T47D (cell line): ENCODE measurements around the gene ZDHHC14.

Source experiments
- DNase-seq, 2 experiments: peaks; one replicate each; pipeline versions ENCODE4 v3.0.0 to v3.0.0-alpha.2; 2011 to 2012; ENCODE audit warnings: low read depth in 1 of 2, low spot score in 1 of 2
- JUND ChIP-seq: IDR thresholded peaks from 2 replicates; pipeline ENCODE4 v1.6.1; 2012; ENCODE audit warnings: low read depth
- in situ Hi-C: cut with HindIII; loops from 2 replicates; pipeline ENCODE4 v1.10.0; 2016; ENCODE audit warnings: low sequenced_read_pairs, low pct_unique_long_range_greater_than_20kb

ZDHHC14 gene

GRCh38 chr6:157638779-157639178 is 257.8 kb downstream of the ZDHHC14 start:
- no peak for TF ChIP-seq JUND
- DNase-seq: no peak
- in situ Hi-C loops: no loop called here

- no peak for TF ChIP-seq JUND
- in situ Hi-C loops: no loop called here
- DNase-seq: no peak
These were observed 259.9 kb downstream of the ZDHHC14 start for GRCh38 chr6:157640746-157641451.

- in situ Hi-C loops: no loop called here
- no peak for TF ChIP-seq JUND
These were observed 260.8 kb downstream of the ZDHHC14 start for GRCh38 chr6:157641837-157642236.

GRCh38 chr6:157642736-157643135 is 261.7 kb downstream of the ZDHHC14 start:
- in situ Hi-C loops: no loop called here
- DNase-seq: no peak
- TF ChIP-seq JUND: no peak

More at GRCh38 chr6:157641837-157642236, 260.8 kb downstream of the ZDHHC14 start:
- no peak for DNase-seq

DNA sequence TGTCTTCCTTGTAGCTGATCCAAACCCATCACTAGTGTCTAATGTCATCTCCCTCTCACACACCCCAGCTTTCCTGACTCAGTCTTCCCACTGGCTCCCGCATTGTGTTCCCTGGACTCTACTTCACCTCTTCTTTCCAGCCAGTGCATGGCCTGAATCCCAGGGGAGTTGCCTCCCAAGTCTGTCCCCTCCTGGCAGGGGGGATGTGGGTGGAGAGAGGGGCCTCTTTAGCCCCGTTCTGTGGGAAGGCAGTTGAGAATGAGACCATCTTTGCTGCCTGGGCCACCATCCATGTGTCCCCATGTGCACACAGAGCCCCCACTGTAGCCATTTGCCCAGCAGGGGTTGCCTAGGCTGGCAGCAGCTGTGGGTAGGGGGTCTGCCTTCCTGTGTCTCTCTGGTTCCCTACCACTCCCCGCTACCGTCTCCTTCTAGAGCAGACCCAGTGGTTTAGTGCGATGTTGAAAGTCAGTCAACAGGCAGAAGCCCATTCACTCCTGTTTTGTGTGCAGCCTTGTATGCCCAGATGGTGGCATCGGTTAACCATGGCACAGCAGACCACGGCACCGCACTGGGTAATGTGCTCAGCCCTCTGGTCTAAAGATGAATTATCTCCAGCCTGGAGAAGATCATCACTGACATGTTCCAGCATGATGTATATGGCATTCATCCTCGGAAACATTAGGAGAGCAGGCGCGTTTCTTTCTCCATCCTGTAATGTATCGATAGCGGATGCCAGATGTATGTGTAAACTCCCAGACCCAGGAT is 263.2 kb downstream of the ZDHHC14 start:
- TF ChIP-seq JUND: no peak
- peak; percentile 51 to 59 for DNase-seq
- in situ Hi-C loops: no loop called here

DNA sequence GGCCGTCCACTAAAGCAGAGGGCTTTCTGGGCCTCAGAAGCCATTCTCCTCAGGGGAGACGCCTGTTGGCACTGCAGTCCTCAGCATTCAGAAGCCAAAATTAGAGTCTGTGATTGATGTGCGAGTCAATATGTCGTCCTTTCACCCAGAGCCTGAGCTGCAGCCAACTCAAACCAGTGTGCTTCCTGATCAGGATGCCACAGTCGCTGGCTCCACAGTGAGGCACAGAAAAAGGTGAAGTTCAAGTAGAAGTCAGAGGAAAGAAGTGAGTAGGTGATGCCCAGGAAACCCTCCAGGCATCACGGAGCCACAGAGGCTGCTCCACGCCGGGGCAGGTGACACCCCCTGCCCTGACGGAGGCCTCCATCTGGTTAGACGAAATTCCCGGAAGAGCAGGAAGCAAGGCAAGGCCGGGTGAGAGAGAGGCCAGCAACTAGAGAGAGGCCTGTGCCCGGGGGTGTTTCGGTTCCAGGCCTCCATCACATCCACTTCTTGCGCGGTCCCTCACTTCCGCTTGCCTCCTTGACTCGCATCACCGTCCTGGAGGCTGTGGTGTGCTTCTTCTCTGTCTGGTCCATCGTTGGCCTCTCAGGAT is 264.3 kb downstream of the ZDHHC14 start:
- in situ Hi-C loops: no loop called here
- no peak for TF ChIP-seq JUND
- DNase-seq: no peak

DNA sequence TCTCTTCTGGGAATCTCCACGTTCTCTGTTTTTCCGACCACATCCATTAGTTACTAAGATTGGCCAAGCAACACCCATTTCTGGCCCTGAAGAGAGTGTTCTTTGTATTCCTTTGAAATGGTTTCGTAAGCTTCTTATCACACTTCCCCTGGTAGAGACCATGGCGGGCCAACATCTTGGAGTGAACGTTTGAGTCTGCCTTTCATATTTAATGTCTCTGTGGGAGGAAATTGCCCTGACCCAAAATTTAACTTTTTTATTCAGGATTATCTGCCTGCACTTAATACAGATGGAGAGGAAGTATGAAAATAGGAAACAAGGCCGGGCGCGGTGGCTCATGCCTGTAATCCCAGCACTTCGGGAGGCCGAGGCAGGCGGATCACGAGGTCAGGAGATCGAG is 265.0 kb downstream of the ZDHHC14 start:
- no peak for TF ChIP-seq JUND
- in situ Hi-C loops: no loop called here
- no peak for DNase-seq

- no peak for TF ChIP-seq JUND
- no peak for DNase-seq
- in situ Hi-C loops: no loop called here
These were observed 266.4 kb downstream of the ZDHHC14 start for GRCh38 chr6:157647261-157647915.

DNA sequence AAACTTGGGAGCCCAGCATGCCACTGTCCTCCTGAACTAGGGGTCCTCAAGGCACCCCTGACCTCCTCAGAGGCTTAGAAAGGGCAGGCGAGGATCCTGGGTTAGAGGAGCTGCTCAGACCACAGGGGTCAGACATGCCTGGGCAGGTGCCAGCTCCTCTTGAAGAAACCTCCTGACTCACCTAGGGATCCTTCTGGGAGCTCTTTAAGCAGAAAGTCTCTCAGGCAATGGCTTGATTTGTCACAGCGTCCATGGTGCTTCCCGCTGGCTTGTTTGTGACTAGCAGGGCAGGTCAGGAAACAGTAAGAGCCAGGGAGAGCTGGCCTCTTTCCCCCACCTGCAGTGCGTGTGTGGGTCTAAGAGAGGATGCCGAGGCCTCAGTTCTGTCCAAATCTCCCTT is 267.6 kb downstream of the ZDHHC14 start:
- no peak for TF ChIP-seq JUND
- DNase-seq: no peak
- in situ Hi-C loops: no loop called here

DNA sequence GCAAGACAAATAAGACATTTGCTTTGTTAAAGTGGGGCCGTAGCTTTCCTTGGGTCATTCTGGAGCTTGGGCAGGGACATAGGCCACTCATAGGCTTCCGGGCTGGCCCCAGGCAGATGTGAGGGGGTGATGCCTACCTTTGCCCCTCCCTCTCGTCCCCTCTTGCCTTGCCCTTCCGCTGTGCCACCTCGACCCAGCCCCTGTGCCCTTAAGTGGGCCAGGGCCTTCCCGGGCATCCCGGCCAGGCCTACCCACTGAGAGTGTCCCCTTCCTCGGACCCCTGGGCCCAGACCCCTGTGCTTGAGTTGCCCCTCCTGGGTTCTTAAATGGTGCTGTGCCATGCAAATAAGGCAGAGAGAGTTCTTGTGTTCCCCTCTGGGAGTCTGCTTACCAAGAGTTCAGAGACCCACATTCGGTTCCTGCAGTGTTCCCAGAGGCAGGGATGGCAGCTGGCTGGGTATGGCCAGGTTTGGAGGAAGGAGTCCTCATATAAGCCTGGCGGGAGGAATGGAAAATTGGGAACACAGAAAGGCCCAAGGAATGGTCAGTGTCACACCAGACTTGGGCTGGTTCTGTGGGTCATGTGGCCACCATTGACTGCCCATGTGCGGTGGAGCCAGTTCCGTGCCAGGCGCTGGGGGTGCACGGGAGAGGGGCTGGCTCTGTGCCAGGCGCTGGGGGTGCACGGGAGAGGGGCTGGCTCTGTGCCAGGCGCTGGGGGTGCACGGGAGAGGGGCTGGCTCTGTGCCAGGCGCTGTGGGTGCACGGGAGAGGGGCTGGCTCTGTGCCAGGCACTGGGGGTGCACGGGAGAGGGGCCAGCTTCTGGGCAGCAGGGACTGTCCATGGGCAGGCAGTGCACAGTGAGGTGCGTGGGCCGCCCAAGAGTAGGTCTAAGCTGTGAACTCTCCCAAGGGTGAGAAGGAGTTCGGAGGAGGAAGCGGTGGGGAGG is 268.6 kb downstream of the ZDHHC14 start:
- TF ChIP-seq JUND: no peak
- no peak for DNase-seq
- in situ Hi-C loops: no loop called here

GRCh38 chr6:157650261-157650640 is 269.3 kb downstream of the ZDHHC14 start:
- no peak for DNase-seq
- TF ChIP-seq JUND: no peak
- in situ Hi-C loops: no loop called here

DNA sequence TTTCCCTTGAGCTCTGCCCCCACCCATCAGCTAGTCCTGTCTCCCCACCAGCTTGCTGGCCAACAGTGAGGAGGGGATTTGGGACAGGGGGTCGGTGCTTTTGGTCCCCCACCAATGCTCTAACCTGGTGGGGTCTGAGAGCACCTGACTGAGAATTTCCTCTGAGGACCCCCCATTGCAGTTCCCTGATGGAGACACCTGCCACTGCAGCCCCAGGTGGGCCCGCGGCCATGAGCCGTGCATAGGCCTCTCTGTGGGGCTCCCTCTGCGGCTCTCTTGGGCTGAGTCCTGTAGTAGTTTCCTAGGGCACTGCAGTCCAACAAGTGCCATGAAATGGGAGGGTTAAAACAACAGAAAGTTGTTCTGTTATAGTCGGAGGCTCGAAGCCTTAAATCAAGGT is 269.8 kb downstream of the ZDHHC14 start:
- in situ Hi-C loops: no loop called here
- no peak for TF ChIP-seq JUND
- DNase-seq: no peak
